ENCODE results near the gene TPM1. TPM values are rescaled to one million over a fixed set of nuclear protein-coding genes. Genes with fewer than 3 reads are reported as not detected.

Gene TPM1
- total and polyA plus RNA-seq, 7 donors: 1,097 to 5,131 (median 2,822) TPM

DNA sequence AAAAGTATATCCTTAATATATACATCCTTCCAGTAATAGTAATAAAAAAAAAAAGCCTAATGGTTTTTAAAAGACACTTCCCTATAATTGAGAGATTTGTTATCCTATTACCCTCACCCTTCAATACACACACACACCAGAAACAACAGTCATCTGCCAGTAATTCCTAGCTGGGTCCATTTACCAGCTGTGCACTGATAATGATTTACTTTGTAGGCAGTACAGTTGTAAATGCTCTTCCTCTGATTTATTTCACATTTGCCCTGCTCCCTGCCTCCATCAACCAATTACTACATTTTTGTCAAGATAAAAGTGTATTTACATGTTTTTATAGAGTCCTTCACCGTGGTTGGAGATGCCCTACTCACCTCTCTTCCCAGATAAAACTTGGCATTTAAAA lies 12.4 kb downstream of the TPM1 start:
- Histone ChIP-seq H3K27ac (peak overlapping the region; percentile 94), H3K27me3 (ENCODE audit: insufficient read depth in 3 of 3, low read length in 2 of 3) (no peaks in the 10 kb centered on the region), H3K4me1 (peaks cover 74% of the 10 kb centered on the region), H3K9me3 (no peaks in the 10 kb centered on the region), H3K4me3 (no peak overlapping the region), H3K36me3 (ENCODE audit: insufficient read depth in 1 of 2, low read depth in 1 of 2) (peaks cover 15 to 50% of the 10 kb centered on the region in 2 donors)
- DNase-seq: no peak
- WGBS, 3 donors: 63 to 84% (median 67%) methylated on average over 1 of the region's 1 CpG
- ATAC-seq: no peak
- TF ChIP-seq, protein P1, sequence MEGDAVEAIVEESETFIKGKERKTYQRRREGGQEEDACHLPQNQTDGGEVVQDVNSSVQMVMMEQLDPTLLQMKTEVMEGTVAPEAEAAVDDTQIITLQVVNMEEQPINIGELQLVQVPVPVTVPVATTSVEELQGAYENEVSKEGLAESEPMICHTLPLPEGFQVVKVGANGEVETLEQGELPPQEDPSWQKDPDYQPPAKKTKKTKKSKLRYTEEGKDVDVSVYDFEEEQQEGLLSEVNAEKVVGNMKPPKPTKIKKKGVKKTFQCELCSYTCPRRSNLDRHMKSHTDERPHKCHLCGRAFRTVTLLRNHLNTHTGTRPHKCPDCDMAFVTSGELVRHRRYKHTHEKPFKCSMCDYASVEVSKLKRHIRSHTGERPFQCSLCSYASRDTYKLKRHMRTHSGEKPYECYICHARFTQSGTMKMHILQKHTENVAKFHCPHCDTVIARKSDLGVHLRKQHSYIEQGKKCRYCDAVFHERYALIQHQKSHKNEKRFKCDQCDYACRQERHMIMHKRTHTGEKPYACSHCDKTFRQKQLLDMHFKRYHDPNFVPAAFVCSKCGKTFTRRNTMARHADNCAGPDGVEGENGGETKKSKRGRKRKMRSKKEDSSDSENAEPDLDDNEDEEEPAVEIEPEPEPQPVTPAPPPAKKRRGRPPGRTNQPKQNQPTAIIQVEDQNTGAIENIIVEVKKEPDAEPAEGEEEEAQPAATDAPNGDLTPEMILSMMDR (IDR thresholded peaks at IDR 0.05): no peak
- intact Hi-C loops (cut with DNase I): no loop called here

DNA sequence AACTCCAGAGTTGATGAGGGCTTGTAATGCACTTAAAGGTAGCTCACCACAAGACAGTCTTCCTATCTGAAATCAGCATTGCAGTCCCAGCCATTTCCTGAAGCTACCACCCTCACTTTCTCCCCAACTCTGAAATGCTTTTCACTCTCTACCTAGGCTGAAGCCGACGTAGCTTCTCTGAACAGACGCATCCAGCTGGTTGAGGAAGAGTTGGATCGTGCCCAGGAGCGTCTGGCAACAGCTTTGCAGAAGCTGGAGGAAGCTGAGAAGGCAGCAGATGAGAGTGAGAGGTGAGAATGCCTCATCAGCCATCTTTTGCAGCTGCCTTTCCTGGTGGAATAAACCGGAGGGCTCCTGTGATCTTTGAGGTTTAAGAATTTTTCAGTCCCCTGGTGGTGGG lies 14.3 kb downstream of the TPM1 start:
- H3K9me3 ChIP-seq: no peaks in the 10 kb centered on the region
- intact Hi-C loops (cut with DNase I): no loop called here
- TF ChIP-seq, protein P1 (IDR thresholded peaks at IDR 0.05): no peak
- DNase-seq (peak; percentile 47 to 78), ATAC-seq (peak in 3 of 4 donors; percentile 9 to 33 (median 32))
- peaks cover 21 to 62% of the 10 kb centered on the region in 2 donors for H3K36me3 ChIP-seq (ENCODE audit: insufficient read depth in 1 of 2, low read depth in 1 of 2)
- peaks cover 60% of the 10 kb centered on the region for H3K4me1 ChIP-seq
- 6 to 16% (median 13%) methylated on average over 6 of the region's 6 CpGs for WGBS, 3 donors
- no peak overlapping the region for H3K4me3 ChIP-seq
- peak overlapping the region; percentile 94 for H3K27ac ChIP-seq
- no peaks in the 10 kb centered on the region for H3K27me3 ChIP-seq (ENCODE audit: insufficient read depth in 3 of 3, low read length in 2 of 3)

DNA sequence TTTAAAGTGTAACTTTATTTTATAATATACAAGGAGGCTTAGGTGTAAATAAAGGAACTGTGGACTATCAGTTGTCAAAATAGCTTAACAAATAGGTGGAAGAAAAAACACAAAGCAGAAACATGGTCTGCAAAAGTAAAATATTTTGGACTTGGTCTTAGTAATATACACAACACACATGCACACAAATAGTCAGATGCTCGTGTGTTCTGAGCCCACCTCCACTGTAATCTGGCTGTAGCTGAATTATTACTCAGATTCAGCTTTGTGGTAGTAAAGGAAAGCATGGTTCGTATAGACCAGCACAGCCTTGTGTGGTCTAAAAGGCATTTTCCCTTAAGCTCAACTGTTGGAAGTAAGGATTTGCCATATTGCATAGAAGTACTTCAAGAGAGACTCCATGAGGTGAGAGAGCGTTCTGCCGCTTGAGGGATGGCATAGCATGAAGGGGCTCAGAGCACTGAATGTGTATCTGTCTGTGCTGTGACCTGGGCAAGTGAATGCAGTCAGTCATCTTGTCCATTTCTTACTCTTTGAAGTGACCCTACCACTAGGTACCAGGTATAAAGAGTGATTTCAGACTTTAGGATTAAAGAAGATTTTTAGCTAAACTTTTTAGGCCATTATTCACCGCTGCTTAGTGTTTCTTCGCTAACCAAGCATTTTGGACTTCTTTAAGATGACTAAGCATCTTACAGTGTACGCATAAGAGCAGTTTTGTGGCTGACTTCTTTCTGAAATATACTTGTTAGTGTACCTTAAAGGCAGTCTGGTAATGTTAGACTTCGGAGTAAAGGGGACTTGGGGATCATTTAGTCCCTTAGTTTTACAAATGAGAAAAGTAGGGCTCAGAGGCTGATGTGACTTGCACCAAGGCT lies 15.2 kb downstream of the TPM1 start:
- TF ChIP-seq, protein P1 (IDR thresholded peaks at IDR 0.05): no peak
- H3K9me3 ChIP-seq: no peaks in the 10 kb centered on the region
- DNase-seq: no peak
- no peak overlapping the region for H3K4me3 ChIP-seq
- WGBS, 3 donors: 91 to 97% (median 93%) methylated on average over 8 of the region's 8 CpGs
- H3K27ac ChIP-seq: peak overlapping the region; percentile 94
- peaks cover 51% of the 10 kb centered on the region for H3K4me1 ChIP-seq
- no peaks in the 10 kb centered on the region for H3K27me3 ChIP-seq (ENCODE audit: insufficient read depth in 3 of 3, low read length in 2 of 3)
- no peak for ATAC-seq
- intact Hi-C loops (cut with DNase I): no loop called here
- peaks cover 29 to 71% of the 10 kb centered on the region in 2 donors for H3K36me3 ChIP-seq (ENCODE audit: insufficient read depth in 1 of 2, low read depth in 1 of 2)

DNA sequence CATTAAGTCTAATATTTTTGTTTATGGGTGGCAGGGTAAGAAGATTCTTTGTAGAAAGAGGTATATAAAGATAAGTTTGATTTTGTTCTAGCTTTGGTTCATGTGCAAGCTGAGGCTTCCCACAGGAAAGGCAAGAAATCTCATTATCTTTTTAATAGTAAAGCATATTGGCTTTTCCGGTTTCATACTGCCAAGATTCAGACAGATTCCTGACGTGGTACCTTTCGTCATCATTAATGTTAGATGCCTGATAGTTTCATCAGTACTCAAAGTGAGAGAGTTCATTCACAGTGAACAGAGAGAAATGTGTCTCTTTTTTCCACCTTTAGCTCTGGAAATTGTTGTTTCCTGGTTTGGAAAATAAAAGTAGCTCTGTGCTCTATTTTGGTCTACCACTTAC lies 16.5 kb downstream of the TPM1 start:
- WGBS, 3 donors: 46 to 65% (median 63%) methylated on average over 3 of the region's 3 CpGs
- TF ChIP-seq, protein P1 (IDR thresholded peaks at IDR 0.05): no peak
- intact Hi-C loops (cut with DNase I): no loop called here
- no peak for ATAC-seq
- H3K27me3 ChIP-seq (ENCODE audit: insufficient read depth in 3 of 3, low read length in 2 of 3): no peaks in the 10 kb centered on the region
- no peak for DNase-seq
- H3K4me3 ChIP-seq: no peak overlapping the region
- H3K36me3 ChIP-seq (ENCODE audit: insufficient read depth in 1 of 2, low read depth in 1 of 2): peaks cover 29 to 85% of the 10 kb centered on the region in 2 donors
- H3K27ac ChIP-seq: peak overlapping the region; percentile 26
- H3K9me3 ChIP-seq: no peaks in the 10 kb centered on the region
- H3K4me1 ChIP-seq: peaks cover 40% of the 10 kb centered on the region
